H1 (cell line): Measurements from ENCODE around the gene SLIRP. TPM values are rescaled to one million over a fixed set of nuclear protein-coding genes. Genes with fewer than 3 reads are reported as not detected.

Experiments
- CHD7 ChIP-seq: fragments of 300-600 bp; sonication (generic); IDR thresholded peaks from 2 replicates; pipeline ENCODE4 v1.7.1; 2012; ENCODE audit warnings: low read length, moderate library complexity, mild to moderate bottlenecking, inconsistent platforms; ENCODE audit not compliant: insufficient replicate concordance
- EGR1 ChIP-seq: IDR thresholded peaks from 2 replicates; pipeline ENCODE4 v1.6.1; 2011; ENCODE audit warnings: low read depth, low read length, borderline replicate concordance
- FOSL1 ChIP-seq: IDR thresholded peaks from 2 replicates; pipeline ENCODE4 v1.6.1; 2011; ENCODE audit warnings: mild to moderate bottlenecking, low read depth, low read length, moderate library complexity; ENCODE audit not compliant: insufficient read depth
- MAX ChIP-seq: IDR thresholded peaks from 2 replicates; pipeline ENCODE4 v1.6.1; 2012; ENCODE audit warnings: inconsistent platforms
- NANOG ChIP-seq: IDR thresholded peaks from 2 replicates; pipeline ENCODE4 v1.6.1; 2011; ENCODE audit warnings: low read length, low read depth, mild to moderate bottlenecking, inconsistent platforms; ENCODE audit not compliant: insufficient read depth, poor library complexity, severe bottlenecking
- NRF1 ChIP-seq: IDR thresholded peaks from 2 replicates; pipeline ENCODE4 v1.6.1; 2011; ENCODE audit warnings: mild to moderate bottlenecking, low read depth, low read length, improper control_type of control experiment
- POU5F1 ChIP-seq: IDR thresholded peaks from 2 replicates; pipeline ENCODE4 v1.6.1; 2011; ENCODE audit warnings: low read depth, mild to moderate bottlenecking, low read length, moderate library complexity
- SIX5 ChIP-seq: IDR thresholded peaks from 2 replicates; pipeline ENCODE4 v1.6.1; 2011; ENCODE audit warnings: mild to moderate bottlenecking, low read depth, low read length
- SP1 ChIP-seq: IDR thresholded peaks from 2 replicates; pipeline ENCODE4 v1.6.1; 2011; ENCODE audit warnings: low read depth, low read length
- SUZ12 ChIP-seq: fragments of 200-600 bp; sonication (generic); IDR thresholded peaks from 2 replicates; pipeline ENCODE4 v1.6.1; 2012; ENCODE audit warnings: mild to moderate bottlenecking, inconsistent platforms, low read length, moderate library complexity, mixed read lengths
- YY1 ChIP-seq: IDR thresholded peaks from 2 replicates; pipeline ENCODE4 v1.6.1; 2011; ENCODE audit warnings: low read depth, mild to moderate bottlenecking, low read length
- polyA plus RNA-seq, 7 experiments: library from polyadenylated mRNA; depleted of rRNA in 3 of 7; stranded (reverse) in 5 of 7; unstranded in 2 of 7; fragments of >200 nt in 5 of 7; fragments of 200-250 nt in 2 of 7; gene quantifications; 1 replicate in 5 of 7; 2 replicates in 1 of 7; 4 replicates in 1 of 7; pipeline versions ENCODE4 v1.2.1 to v1.2.3, GENCODE V29; 2011 to 2013; ENCODE audit warnings: missing spikeins in 2 of 7, mixed read lengths in 2 of 7
- total RNA-seq: library from RNA; stranded (reverse); fragmentation: NEBNext Ultra II Directional; extraction: Animal tissue kit (Norgen Biotek cat#: 25700); gene quantifications from 2 replicates; pipeline ENCODE4 v1.2.1, GENCODE V29; 2021

SLIRP gene
- total and polyA plus RNA-seq, 2 of the 8 experiments (the other 6 are each of a cell fraction or from before 2014, with no cell fraction given): 374 to 383 TPM

GRCh38 chr14:77761205-77761931 lies 53.5 kb downstream of the SLIRP start (continued):
- TF ChIP-seq CHD7 (no peak), MAX (no peak), POU5F1 (no peak), NANOG (no peak), EGR1 (no peak), SIX5 (peak; percentile 80), SUZ12 (no peak), FOSL1 (no peak), YY1 (no peak), SP1 (no peak), NRF1 (peak; percentile 90)
